AG10803 (cell line): ENCODE data around the gene TRAF3.
A peak's percentile ranks its signal among the peaks of the same experiment; 100 is the strongest.

Source experiments
- DNase-seq: peaks from one replicate; pipeline ENCODE4 v3.0.0; 2010; ENCODE audit warnings: low read depth
- H3K4me3 ChIP-seq: 2 replicates; pipeline ENCODE4 v1.5.1; 2011; ENCODE audit warnings: mild to moderate bottlenecking, low read length, control low read depth
- TF ChIP-seq, protein P1 (sequence below): conservative IDR thresholded peaks from 2 replicates; pipeline ENCODE4 v1.5.1; 2011; ENCODE audit warnings: mild to moderate bottlenecking, low read length, control low read depth, inconsistent platforms

Gene TRAF3

DNA sequence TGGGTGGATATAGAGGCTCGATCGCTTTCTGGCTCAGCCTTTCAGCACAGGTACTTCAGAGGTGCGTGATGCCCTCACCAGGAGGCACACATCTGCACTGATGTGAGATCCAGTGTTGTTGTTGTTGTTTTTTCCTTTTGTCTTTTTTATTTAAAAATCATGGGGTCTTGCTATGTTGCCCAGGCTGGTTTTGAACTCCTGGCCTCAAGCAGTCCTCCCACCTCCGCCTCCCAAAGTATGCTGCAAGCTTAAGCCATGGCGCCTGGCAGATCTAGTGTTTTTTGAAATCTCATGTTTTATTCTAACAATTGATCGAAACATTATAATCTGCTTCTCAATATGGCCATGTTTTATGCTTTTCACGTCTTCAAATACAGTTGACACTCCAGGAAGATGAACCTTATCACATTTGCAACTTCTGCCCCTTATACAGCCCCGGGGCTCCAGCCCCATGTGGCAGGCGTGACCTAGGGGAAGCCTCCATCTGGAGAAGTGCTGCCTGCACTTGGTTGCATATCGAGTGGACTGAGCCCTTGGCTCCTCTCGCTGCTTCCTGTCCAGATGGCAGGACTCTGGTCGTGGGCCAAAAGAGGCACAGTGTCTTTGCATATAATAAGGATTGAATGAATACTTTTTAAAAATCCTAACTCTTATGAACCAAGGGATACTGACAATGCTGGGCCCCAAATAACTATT is 71.7 kb downstream of the TRAF3 start:
- DNase-seq = peak; percentile 62
- TF ChIP-seq, protein P1, sequence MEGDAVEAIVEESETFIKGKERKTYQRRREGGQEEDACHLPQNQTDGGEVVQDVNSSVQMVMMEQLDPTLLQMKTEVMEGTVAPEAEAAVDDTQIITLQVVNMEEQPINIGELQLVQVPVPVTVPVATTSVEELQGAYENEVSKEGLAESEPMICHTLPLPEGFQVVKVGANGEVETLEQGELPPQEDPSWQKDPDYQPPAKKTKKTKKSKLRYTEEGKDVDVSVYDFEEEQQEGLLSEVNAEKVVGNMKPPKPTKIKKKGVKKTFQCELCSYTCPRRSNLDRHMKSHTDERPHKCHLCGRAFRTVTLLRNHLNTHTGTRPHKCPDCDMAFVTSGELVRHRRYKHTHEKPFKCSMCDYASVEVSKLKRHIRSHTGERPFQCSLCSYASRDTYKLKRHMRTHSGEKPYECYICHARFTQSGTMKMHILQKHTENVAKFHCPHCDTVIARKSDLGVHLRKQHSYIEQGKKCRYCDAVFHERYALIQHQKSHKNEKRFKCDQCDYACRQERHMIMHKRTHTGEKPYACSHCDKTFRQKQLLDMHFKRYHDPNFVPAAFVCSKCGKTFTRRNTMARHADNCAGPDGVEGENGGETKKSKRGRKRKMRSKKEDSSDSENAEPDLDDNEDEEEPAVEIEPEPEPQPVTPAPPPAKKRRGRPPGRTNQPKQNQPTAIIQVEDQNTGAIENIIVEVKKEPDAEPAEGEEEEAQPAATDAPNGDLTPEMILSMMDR = no peak
- no peak overlapping the region for H3K4me3 ChIP-seq

- H3K4me3 ChIP-seq = peak overlapping the region; percentile 10; the same call in 1 of the 2 replicates
- TF ChIP-seq, protein P1 = no peak
- DNase-seq = peak; percentile 16
Measured at GRCh38 chr14:102849526-102850379, 72.5 kb downstream of the TRAF3 start.

DNA sequence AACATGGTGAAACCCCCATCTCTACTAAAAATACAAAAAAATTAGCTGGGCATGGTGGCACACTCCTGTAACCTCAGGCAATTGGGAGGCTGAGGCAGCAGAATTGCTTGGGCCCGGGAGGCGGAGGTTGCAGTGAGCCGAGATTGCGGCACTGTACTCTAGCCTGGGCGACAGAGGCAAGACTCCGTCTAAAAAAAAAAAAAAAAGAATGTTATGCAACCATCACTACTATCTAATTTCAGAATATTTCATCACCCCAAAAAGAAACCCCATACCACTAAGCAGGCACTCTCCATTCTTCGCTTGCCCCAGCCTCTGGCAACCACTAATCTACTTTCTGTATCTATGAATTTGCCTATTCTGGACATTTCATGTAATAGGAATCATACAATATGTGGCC is 76.4 kb downstream of the TRAF3 start:
- TF ChIP-seq, protein P1 = no peak
- DNase-seq = no peak
- no peak overlapping the region for H3K4me3 ChIP-seq

DNA sequence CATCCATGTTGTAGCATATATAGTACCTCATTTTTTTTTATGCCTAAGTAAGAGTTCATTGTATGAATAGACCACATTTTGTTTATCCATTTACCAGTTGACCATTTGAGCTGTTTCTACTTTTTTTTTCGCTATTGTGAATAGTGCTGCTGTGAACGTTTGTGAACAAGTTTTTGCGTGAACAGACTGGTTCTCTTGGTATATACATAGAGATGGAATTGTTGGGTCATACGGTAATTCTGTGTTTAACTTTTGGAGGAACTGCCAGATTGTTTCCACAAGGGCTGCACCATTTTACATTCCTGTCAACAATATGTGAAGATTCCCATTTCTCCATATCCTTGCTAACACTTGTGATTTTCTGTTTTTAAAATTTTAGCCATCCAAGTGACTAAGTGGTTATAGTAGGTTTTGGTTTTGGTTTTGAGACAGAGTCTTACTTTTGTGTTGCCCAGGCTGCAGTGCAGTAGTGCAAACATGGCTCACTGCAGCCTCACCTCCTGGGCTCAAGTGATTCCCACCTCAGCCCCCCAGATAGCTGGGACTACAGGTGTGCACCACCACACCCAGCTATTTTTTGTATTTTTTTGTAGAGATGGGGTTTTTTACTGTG is 76.9 kb downstream of the TRAF3 start:
- TF ChIP-seq, protein P1 = no peak
- DNase-seq = no peak
- no peak overlapping the region for H3K4me3 ChIP-seq

- DNase-seq = no peak
- TF ChIP-seq, protein P1 = no peak
- no peak overlapping the region for H3K4me3 ChIP-seq
Measured at GRCh38 chr14:102856179-102856578, 78.9 kb downstream of the TRAF3 start.

GRCh38 chr14:102857444-102857843 is 80.2 kb downstream of the TRAF3 start:
- no peak overlapping the region for H3K4me3 ChIP-seq
- DNase-seq = no peak
- TF ChIP-seq, protein P1 = no peak
